Astrocyte (in vitro differentiated cells and primary cell): ENCODE data around the gene TTBK1. TPM values are rescaled to one million over a fixed set of nuclear protein-coding genes. Genes with fewer than 3 reads are reported as not detected.

Experiments used
- DNase-seq: peaks from one replicate; pipeline ENCODE4 v3.0.0-alpha.2; 2010; ENCODE audit warnings: low read depth
- FAIRE-seq: peaks from 2 replicates; lab custom pipeline; 2011; peaks lifted over from hg19 to GRCh38; lab: Jason Lieb, UNC
- H2AFZ ChIP-seq: 2 replicates; pipeline ENCODE4 v1.6.0; 2012; ENCODE audit warnings: low read depth, low read length, inconsistent platforms
- H3K27ac ChIP-seq: 2 replicates; pipeline ENCODE4 v1.5.1; 2011; ENCODE audit warnings: low read depth, low read length, inconsistent platforms
- H3K27me3 ChIP-seq: 2 replicates; pipeline ENCODE4 v1.6.0; 2011; ENCODE audit warnings: low read length, inconsistent platforms; ENCODE audit not compliant: insufficient read depth
- H3K36me3 ChIP-seq: 2 replicates; pipeline ENCODE4 v1.5.1; 2011; ENCODE audit warnings: low read length, inconsistent platforms; ENCODE audit not compliant: insufficient read depth
- H3K4me1 ChIP-seq: 2 replicates; pipeline ENCODE4 v1.5.1; 2011; ENCODE audit warnings: low read length, inconsistent platforms; ENCODE audit not compliant: insufficient read depth
- H3K4me2 ChIP-seq: 2 replicates; pipeline ENCODE4 v1.6.0; 2012; ENCODE audit warnings: low read length, inconsistent platforms
- H3K4me3 ChIP-seq: 2 replicates; pipeline ENCODE4 v1.5.1; 2011; ENCODE audit warnings: low read depth, mild to moderate bottlenecking, low read length, inconsistent platforms; ENCODE audit not compliant: insufficient read depth
- H3K79me2 ChIP-seq: 2 replicates; pipeline ENCODE4 v1.6.0; 2012; ENCODE audit warnings: mild to moderate bottlenecking, low read length, inconsistent platforms; ENCODE audit not compliant: insufficient read depth
- H3K9ac ChIP-seq: 2 replicates; pipeline ENCODE4 v1.6.0; 2012; ENCODE audit warnings: mild to moderate bottlenecking, low read length, inconsistent platforms
- H3K9me3 ChIP-seq: 2 replicates; pipeline ENCODE4 v1.5.1; 2012; ENCODE audit warnings: low read depth, mild to moderate bottlenecking, low read length, inconsistent platforms; ENCODE audit not compliant: insufficient read depth
- H4K20me1 ChIP-seq: 2 replicates; pipeline ENCODE4 v1.6.0; 2012; ENCODE audit warnings: low read length, inconsistent platforms; ENCODE audit not compliant: insufficient read depth
- H3K27ac Mint-ChIP-seq: one replicate; pipeline ENCODE4 v1.8.0; 2021; ENCODE audit warnings: mild to moderate bottlenecking, mixed read lengths; ENCODE audit not compliant: unreplicated experiment
- H3K27me3 Mint-ChIP-seq: one replicate; pipeline ENCODE4 v1.8.0; 2021; ENCODE audit warnings: low read depth, mixed read lengths; ENCODE audit not compliant: unreplicated experiment
- H3K36me3 Mint-ChIP-seq: one replicate; pipeline ENCODE4 v1.8.0; 2021; ENCODE audit warnings: low read depth, mixed read lengths; ENCODE audit not compliant: unreplicated experiment
- H3K4me1 Mint-ChIP-seq: one replicate; pipeline ENCODE4 v1.8.0; 2021; ENCODE audit warnings: low read depth, mixed read lengths; ENCODE audit not compliant: unreplicated experiment
- H3K4me3 Mint-ChIP-seq: one replicate; pipeline ENCODE4 v1.8.0; 2021; ENCODE audit warnings: mild to moderate bottlenecking, moderate library complexity, mixed read lengths; ENCODE audit not compliant: unreplicated experiment
- H3K9me3 Mint-ChIP-seq: one replicate; pipeline ENCODE4 v1.8.0; 2021; ENCODE audit warnings: mild to moderate bottlenecking, mixed read lengths; ENCODE audit not compliant: unreplicated experiment
- EZH2 ChIP-seq: IDR thresholded peaks from 2 replicates; pipeline ENCODE4 v1.6.1; 2012; ENCODE audit warnings: mild to moderate bottlenecking, low read length, inconsistent platforms; ENCODE audit not compliant: insufficient read depth
- total RNA-seq: library from RNA; stranded (reverse); gene quantifications from 2 replicates; pipeline ENCODE4 v1.2.1, GENCODE V29; 2021
- TF ChIP-seq, protein P1 (sequence below): IDR thresholded peaks from 2 replicates; pipeline ENCODE4 v1.5.1; 2011; ENCODE audit warnings: low read depth, mild to moderate bottlenecking, inconsistent platforms, low read length, moderate library complexity; ENCODE audit not compliant: insufficient read depth

Gene TTBK1
- total RNA-seq, 1 donor from 2014 or later: 0.14 TPM

DNA sequence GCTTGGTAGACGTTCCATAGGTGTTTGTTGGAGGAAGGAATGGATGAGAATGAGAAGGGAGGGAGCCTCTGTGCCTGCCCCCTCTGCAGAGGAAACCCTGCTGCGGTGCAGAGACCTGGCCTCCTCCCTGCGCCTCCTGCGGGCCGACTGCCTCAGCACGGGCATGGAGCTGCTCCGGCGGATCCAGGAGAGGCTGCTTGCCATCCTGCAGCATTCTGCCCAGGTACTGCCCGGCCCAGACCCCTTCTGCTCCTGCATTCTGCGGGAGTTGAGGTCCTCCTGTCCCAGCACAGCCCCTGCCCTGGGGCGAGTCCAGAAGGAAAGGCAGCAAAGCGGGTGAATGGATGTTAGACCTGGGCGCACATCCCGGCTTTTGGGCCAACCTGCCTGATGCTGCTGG lies 20.1 kb upstream of the TTBK1 start:
- Histone ChIP-seq H3K4me2 (no peak overlapping the region), H3K9me3 (no peaks in the 10 kb centered on the region), H3K4me1 (peaks cover 9% of the 10 kb centered on the region), H3K27me3 (no peaks in the 10 kb centered on the region), H4K20me1 (no peaks in the 10 kb centered on the region), H3K36me3 (peaks cover 3% of the 10 kb centered on the region), H3K4me3 (no peak overlapping the region), H3K9ac (no peak overlapping the region), H2AFZ (no peak overlapping the region), H3K79me2 (no peaks in the 10 kb centered on the region), H3K27ac (no peak overlapping the region)
- peak overlapping the region; percentile 62 for H3K27ac Mint-ChIP-seq
- no peak for FAIRE-seq
- no peak overlapping the region for H3K4me3 Mint-ChIP-seq
- no peak for TF ChIP-seq EZH2
- TF ChIP-seq, protein P1, sequence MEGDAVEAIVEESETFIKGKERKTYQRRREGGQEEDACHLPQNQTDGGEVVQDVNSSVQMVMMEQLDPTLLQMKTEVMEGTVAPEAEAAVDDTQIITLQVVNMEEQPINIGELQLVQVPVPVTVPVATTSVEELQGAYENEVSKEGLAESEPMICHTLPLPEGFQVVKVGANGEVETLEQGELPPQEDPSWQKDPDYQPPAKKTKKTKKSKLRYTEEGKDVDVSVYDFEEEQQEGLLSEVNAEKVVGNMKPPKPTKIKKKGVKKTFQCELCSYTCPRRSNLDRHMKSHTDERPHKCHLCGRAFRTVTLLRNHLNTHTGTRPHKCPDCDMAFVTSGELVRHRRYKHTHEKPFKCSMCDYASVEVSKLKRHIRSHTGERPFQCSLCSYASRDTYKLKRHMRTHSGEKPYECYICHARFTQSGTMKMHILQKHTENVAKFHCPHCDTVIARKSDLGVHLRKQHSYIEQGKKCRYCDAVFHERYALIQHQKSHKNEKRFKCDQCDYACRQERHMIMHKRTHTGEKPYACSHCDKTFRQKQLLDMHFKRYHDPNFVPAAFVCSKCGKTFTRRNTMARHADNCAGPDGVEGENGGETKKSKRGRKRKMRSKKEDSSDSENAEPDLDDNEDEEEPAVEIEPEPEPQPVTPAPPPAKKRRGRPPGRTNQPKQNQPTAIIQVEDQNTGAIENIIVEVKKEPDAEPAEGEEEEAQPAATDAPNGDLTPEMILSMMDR: no peak
- H3K4me1 Mint-ChIP-seq: peaks cover 16% of the 10 kb centered on the region
- H3K27me3 Mint-ChIP-seq: peaks cover 2% of the 10 kb centered on the region
- DNase-seq: no peak
- no peaks in the 10 kb centered on the region for H3K9me3 Mint-ChIP-seq
- H3K36me3 Mint-ChIP-seq: peaks cover 32% of the 10 kb centered on the region

DNA sequence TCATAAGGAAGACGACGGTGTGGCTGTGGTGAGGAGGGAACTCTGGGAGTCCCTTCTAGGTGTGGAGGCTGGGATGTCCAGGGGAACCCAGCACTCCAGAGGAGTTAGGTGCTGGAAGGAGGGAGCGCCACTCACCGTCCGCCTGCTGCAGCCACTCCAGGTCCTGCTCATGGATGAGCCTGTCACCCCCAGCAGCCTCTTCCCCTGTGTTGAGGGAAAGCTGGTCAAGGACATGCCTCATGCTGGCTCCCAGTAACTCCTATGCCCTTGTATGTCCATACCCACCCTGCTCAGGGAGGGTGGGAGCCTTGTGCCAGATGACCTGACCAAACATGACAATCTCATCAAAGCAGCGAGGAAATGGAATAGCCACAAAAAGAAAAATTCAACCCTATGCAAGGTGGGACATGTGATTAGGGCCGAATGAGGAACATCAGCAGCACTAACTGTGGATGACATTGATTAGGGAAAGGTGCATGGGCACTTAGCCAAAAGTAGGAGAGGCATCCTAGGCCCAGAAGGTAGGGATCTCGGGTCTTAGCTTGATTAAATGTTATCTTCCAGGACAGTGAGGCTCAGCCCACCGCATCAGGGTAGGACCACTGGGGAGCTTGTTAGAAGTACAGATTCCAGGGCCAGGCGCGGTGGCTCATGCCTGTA lies 17.0 kb upstream of the TTBK1 start:
- no peaks in the 10 kb centered on the region for H3K9me3 ChIP-seq
- no peak overlapping the region for H3K4me2 ChIP-seq
- H3K36me3 ChIP-seq: peaks cover 3% of the 10 kb centered on the region
- TF ChIP-seq, protein P1: no peak
- TF ChIP-seq EZH2: no peak
- Mint-ChIP-seq H3K27me3 (peaks cover 9% of the 10 kb centered on the region), H3K9me3 (no peaks in the 10 kb centered on the region), H3K36me3 (peaks cover 19% of the 10 kb centered on the region), H3K4me1 (peaks cover 16% of the 10 kb centered on the region), H3K4me3 (no peak overlapping the region), H3K27ac (no peak overlapping the region)
- no peak overlapping the region for H3K4me3 ChIP-seq
- DNase-seq: no peak
- H3K4me1 ChIP-seq: peaks cover 9% of the 10 kb centered on the region
- no peaks in the 10 kb centered on the region for H3K79me2 ChIP-seq
- no peaks in the 10 kb centered on the region for H4K20me1 ChIP-seq
- H2AFZ ChIP-seq: no peak overlapping the region
- peaks cover 5% of the 10 kb centered on the region for H3K27me3 ChIP-seq
- H3K27ac ChIP-seq: no peak overlapping the region
- H3K9ac ChIP-seq: no peak overlapping the region
- no peak for FAIRE-seq
